Measurements from ENCODE around the gene NUDT4.

NUDT4 gene

GRCh38 chr12:93361151-93361919 lies 16.4 kb upstream of the NUDT4 start:
- H3K27me3 ChIP-seq (ENCODE audit: insufficient read depth, low read depth, severe bottlenecking), result no peaks in the 10 kb centered on the region
- no peaks in the 10 kb centered on the region for H3K36me3 ChIP-seq
- DNase-seq, result no peak
- no peak for TF ChIP-seq CTCF (IDR thresholded peaks at IDR 0.05; ENCODE audit: low read depth, low read length)
- no peak overlapping the region for H3K27ac ChIP-seq
- no peak overlapping the region for H3K4me3 ChIP-seq (ENCODE audit: low read depth, low read length)
- H3K9me3 ChIP-seq (ENCODE audit: severe bottlenecking), result no peaks in the 10 kb centered on the region

- no peak for TF ChIP-seq CTCF (IDR thresholded peaks at IDR 0.05; ENCODE audit: low read depth, low read length)
- DNase-seq, result no peak
- H3K27ac ChIP-seq, result no peak overlapping the region
- no peaks in the 10 kb centered on the region for H3K9me3 ChIP-seq (ENCODE audit: severe bottlenecking)
- H3K27me3 ChIP-seq (ENCODE audit: insufficient read depth, low read depth, severe bottlenecking), result no peaks in the 10 kb centered on the region
- H3K4me3 ChIP-seq (ENCODE audit: low read depth, low read length), result no peak overlapping the region
- H3K36me3 ChIP-seq, result no peaks in the 10 kb centered on the region
Measured at GRCh38 chr12:93363841-93364297, 13.9 kb upstream of the NUDT4 start.

- TF ChIP-seq CTCF (IDR thresholded peaks at IDR 0.05; ENCODE audit: low read depth, low read length), result no peak
- H3K27me3 ChIP-seq (ENCODE audit: insufficient read depth, low read depth, severe bottlenecking), result no peaks in the 10 kb centered on the region
- no peak overlapping the region for H3K4me3 ChIP-seq (ENCODE audit: low read depth, low read length)
- DNase-seq, result no peak
- no peak overlapping the region for H3K27ac ChIP-seq
- no peaks in the 10 kb centered on the region for H3K36me3 ChIP-seq
- H3K9me3 ChIP-seq (ENCODE audit: severe bottlenecking), result no peaks in the 10 kb centered on the region
Measured at GRCh38 chr12:93365616-93366405, 11.9 kb upstream of the NUDT4 start.

- H3K36me3 ChIP-seq, result no peaks in the 10 kb centered on the region
- no peaks in the 10 kb centered on the region for H3K27me3 ChIP-seq (ENCODE audit: insufficient read depth, low read depth, severe bottlenecking)
- H3K4me3 ChIP-seq (ENCODE audit: low read depth, low read length), result no peak overlapping the region
- no peak for TF ChIP-seq CTCF (IDR thresholded peaks at IDR 0.05; ENCODE audit: low read depth, low read length)
- H3K27ac ChIP-seq, result no peak overlapping the region
- no peaks in the 10 kb centered on the region for H3K9me3 ChIP-seq (ENCODE audit: severe bottlenecking)
- DNase-seq, result no peak
Measured at GRCh38 chr12:93366422-93366821, 11.3 kb upstream of the NUDT4 start.

GRCh38 chr12:93368766-93369165 lies 9.0 kb upstream of the NUDT4 start:
- H3K27ac ChIP-seq, result no peak overlapping the region
- no peak for TF ChIP-seq CTCF (IDR thresholded peaks at IDR 0.05; ENCODE audit: low read depth, low read length)
- DNase-seq, result no peak
- H3K9me3 ChIP-seq (ENCODE audit: severe bottlenecking), result no peaks in the 10 kb centered on the region
- H3K36me3 ChIP-seq, result no peaks in the 10 kb centered on the region
- H3K4me3 ChIP-seq (ENCODE audit: low read depth, low read length), result no peak overlapping the region
- H3K27me3 ChIP-seq (ENCODE audit: insufficient read depth, low read depth, severe bottlenecking), result no peaks in the 10 kb centered on the region
